Inflammatory macrophage treated with lipopolysaccharide for 1 hour (primary cell): ENCODE results near the gene LYPLA2.
A peak's percentile ranks its signal among the peaks of the same experiment; 100 is the strongest.
"Not testable (repeated sequence)": the region's sequence is repeated elsewhere in the genome, so short reads cannot be mapped to it uniquely, and the experiment has no call there.

Experiments
- DNase-seq, 2 donors: peaks; one replicate each; pipeline ENCODE4 v3.0.0-alpha.2; 2020 to 2022

The LYPLA2 gene

DNA sequence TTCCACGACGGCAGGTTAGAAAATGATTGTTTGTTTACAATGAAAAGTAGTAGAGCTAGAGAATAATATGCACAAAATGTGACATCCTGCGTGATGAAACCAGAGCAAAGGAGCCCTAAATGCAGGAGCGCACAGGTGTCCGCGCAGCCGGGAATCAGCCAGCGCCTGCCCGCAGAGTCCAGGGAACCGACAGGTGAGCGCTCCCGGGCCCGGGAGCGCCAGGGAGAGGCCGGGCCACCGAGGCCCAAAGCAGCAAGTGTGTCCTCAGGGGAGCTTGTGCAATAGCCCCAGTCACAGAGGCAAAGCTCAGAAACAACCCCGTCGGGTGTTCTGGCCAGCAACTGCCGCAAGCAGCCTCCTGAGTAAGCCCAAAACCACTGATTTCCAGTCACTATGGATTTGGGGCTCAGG, 10.4 kb downstream of the LYPLA2 start:
- DNase-seq, result no peak

DNA sequence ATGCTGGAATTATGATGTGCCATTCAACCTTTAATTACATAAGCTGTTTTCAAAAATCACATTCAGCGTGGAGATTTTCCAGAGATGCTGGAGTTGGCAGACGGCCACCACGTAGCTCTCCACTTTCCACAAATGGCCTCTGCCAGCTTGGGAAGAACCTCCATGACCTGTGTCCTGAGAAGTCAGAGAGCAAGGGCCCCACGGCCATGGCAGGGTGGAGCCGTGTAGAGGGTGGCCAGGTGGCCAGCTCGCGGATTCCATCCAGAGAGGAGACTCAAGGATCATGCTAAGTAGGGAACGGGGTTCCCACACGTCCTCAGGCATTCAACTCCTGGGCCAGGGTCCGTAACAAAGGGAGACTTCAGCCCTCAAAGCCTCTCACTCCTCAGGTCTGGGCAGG, 10.9 kb downstream of the LYPLA2 start:
- DNase-seq, result no peak

DNA sequence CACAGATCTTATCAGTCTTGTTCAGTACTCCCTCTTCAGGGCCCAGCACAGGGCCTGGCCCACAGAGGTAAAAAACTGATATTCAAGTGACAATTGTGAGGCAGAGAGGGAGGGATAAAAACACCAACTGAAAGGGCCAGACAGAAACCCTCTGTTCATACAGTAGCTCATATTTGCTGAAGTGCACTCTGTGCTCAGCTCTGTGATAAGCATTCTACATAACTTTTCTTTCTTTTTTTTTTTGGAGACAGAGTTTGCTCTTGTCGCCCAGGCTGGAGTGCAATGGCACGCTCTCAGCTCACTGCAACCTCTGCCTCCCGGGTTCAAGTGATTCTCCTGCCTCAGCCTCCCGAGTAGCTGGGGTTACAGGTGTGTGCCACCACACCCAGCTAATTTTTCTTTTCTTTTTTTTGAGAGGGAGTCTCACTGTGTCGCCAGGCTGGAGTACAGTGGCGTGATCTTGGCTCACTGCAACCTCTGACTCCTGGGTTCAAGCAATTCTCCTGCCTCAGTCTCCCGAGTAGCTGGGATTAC, 11.9 kb downstream of the LYPLA2 start:
- DNase-seq, result not testable (repeated sequence)

DNA sequence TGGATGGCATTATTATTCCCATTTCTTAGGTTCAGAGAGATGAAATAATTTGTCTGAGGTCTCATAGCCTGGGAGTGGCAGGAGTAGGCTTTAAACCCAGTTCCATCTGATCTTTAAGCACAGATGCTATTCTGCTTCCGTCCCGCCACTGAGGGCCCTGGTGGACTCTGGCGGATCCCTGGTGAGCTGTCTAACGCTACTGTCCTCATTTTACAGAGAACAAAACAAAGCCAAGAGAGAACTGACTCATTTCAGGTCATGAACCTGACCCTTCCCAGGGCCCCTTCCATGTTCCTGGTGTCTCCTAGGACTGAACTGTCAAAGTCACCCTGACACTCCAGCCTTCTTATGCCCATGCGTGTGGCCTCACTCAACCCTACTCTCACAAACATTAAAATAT, 12.7 kb downstream of the LYPLA2 start:
- DNase-seq, result no peak

DNA sequence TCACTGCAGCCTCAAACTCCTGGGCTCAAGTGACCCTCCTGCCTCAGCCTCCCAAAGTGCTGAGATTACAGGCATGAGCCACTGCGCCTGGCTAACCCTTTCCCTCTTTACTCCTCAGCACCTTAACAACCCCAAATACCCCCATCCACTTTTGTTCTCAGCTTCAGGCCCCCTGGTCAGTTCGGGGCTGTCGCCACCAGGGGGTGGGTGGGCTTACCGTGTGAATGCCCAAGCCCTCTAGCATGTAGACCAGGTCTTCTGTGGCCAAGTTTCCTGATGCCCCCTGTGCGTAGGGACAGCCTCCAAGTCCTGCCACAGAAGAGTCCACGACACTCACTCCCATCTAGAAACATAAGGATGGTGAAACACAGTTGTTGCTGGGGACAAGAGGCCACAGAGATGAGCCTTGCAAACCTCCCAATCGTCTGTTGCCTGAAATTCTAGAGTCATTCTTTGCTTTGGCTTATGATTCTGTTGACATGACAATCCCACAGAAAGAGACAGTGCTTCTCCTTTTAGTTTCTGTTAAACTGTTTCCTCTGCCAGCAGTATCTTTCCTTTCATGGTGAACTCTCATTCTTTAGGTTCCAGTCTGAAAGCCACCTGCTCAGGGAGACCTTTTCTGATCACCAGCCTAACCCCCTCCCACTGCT, 13.4 kb downstream of the LYPLA2 start:
- DNase-seq, result no peak

DNA sequence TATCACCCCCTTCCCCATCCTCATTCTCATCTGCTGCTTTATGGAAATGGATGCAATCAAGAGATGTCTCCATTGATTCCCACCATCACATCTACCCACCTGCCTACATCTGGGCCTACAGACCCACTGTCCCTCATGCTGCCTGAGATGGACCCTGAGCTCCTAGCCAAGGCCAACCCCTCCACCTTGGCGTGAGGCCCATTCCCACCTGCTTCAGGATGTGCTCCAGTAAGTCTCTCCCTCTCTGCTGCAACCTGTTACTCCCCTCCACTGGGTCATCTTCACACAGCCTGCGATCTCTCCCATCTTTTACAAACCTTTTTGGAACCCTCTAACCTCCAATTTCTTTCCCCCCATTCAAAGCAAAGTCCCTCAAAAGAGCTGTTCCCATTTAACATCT, 14.1 kb downstream of the LYPLA2 start:
- no peak for DNase-seq

DNA sequence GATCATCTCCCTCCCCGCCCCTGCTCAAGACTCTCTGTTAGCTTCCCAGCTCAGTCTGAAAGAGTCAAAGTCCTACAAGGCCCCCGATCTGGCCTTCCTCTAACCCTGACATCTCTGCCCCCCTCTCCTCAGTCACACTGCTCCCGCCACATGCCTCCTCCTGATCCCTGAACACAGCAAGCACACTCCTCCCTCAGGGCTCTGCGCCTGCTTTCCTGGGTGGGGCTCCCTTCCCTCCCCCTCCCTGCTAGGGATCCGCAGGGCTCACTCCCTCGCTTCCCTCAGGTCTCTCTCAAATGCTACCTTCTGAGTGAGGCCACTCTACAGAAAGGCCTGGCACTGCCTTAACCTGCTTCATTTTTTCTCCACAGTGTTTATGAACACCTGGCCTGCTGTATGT, 15.3 kb downstream of the LYPLA2 start:
- no peak for DNase-seq

DNA sequence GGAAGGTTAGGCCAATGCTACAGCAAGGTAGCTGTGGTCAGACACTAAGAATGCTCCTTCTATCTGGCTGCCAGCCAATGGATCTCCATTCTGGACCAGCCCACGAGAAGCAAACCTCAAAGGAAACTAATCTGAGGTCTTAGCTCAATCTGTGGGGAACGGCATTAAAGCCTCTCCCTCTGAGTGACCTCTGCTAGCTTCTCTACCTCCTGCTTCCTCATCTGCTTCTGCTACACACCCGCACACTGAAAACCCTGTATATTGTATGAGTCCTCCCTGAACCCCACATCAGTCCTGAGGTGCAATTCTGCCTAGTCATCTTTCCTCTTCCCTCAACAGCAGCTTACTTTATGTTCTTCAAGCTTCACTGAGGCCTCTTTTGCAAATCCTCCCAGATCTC, 16.5 kb downstream of the LYPLA2 start:
- no peak for DNase-seq

DNA sequence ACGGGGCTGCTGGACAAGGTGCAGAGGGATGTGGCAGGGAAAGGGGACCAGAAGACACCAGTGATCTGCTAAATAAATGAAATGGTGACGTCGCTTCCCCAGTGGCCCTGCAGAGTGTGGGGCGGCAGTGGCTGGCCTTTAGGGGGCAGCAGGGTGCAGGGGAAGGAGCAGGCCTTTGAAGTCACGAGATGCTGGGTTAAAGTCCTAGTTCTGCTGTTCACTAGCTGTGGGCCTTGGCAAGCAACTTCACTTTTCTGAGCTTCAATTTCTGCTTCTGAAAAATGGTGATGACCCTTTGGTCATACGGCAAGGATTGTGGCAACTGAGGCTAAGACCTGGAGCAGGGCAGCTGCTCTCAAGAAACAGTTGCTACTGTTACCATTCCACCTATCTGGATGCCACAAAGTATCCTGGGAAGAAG, 18.8 kb downstream of the LYPLA2 start:
- peak; percentile 84 to 94 for DNase-seq

DNA sequence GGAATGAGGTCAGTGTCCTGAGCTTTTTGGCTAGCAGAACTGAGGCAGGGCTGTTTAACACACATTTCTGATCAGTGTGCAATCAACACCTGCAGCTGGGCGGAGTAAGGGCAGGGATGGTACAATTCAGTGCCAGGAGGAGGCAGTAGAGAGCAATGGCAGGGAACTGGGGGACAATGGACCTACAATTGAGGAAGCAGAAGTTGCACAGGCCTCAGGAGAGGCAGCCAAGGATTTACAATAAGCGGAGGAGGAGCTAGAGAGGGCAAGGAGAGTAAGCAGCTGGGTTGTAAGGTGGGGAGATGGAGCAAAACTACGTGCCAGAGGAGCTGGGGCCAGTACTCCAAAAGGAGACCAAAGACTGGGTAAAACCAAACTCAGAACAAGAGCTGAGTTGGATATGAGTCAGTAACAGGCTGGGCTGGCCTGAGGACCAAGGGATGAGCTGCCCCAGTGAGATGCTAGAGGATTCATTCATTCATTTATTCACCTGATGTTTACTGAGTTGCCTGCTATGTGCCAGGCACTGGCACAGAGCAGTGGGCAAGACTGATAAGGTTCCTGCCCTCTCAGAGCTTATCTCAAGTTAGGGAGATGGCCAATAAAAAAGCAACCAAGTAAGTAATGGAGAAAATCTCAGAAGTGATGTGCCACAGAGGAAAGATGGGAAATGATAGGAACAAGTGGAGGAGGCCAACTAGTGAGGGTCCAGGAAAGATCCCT, 20.0 kb downstream of the LYPLA2 start:
- peak; percentile 79 to 94 for DNase-seq

DNA sequence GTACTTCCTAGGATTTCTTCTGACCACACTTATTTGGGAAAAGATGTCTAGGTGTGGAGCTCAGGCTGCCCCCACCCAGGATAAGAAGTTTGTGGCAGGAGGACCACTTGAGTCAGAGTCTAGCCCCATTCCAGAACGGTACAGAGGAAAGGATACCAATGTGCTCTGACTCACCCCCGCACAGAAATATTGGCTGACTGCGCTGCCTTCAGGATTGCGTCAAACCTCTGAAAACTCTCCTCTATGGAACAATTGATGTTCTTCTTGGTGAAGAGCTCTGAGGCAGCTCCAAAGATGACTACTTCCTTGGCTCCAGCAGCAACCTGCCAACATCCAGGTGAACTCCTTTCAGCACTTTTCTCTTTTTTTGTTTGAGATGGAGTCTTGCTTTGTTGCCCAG, 23.1 kb downstream of the LYPLA2 start:
- no peak for DNase-seq

DNA sequence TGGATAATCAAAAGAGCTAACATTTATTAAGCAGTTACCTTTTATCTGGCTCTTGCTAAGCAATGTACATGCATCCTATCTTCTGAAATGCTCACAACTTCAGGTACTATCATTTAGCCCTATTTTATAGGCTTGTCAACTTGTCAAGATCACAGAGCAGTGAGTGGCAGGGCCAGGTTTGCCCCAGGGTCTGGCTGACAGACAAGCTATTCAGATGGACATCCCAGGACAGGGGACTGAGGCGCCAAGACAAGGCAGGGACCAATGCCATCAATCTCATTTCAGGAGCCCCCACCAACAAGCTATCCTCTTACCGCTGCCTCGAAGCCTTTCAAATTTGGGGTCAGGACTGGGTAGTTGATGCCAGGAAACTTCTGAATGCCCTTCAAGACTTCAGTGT, 25.4 kb downstream of the LYPLA2 start:
- no peak for DNase-seq

DNA sequence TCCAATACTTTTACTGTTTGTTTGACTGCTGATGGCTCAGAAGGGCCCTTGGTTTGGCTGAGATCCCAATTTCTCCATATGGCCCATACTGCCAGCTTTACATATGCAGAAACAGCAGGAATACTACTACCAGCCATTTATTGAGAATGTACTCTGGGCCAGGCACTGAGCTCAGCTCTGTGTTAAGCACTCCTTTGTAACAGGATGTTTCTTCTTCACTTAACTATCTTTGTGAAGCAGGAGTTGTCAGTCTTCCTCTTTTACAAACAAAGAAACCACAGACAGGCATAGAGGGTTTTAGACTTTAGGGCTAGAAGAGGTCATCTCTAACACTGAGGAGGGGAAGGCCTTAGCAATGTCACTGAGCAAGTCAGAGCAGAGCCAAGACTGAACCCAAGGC, 26.0 kb downstream of the LYPLA2 start:
- no peak for DNase-seq

DNA sequence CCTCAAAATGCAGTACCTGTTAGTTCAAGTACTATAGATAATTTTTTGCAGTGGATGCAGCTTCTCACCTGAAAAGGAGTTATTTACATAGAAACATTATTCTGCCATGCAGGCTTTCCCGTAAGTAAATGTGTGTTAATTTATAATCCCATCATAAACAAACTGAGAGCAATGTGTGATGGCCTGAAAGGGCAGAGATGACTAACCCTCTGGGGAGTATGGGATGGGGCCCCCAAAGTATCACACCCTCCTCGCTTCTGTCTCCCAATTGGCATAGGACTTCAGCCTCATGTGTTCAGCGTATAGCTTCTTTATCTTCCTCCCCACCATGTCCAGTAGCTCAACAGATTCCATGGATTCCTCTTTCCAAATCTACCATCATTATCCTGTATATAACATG, 26.7 kb downstream of the LYPLA2 start:
- no peak for DNase-seq

DNA sequence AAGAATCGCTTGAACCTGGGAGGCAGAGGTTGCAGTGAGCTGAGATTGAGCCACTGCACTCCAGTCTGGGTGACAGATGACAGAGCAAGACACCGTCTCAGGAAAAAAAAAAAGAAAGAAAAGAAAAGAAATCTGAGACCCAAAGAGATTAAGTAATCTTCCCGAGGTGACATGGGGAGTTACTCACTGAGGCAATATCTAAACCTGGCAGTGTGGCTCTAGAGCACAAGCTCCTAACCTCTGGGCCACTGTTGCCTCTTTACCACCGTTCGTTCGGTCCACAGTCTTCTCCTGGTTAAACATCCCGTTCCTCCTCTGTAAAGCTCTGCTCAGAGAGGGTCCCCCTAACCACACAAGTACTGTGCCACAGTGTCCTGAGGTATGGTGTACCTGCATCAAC, 32.8 kb downstream of the LYPLA2 start:
- no peak for DNase-seq

DNA sequence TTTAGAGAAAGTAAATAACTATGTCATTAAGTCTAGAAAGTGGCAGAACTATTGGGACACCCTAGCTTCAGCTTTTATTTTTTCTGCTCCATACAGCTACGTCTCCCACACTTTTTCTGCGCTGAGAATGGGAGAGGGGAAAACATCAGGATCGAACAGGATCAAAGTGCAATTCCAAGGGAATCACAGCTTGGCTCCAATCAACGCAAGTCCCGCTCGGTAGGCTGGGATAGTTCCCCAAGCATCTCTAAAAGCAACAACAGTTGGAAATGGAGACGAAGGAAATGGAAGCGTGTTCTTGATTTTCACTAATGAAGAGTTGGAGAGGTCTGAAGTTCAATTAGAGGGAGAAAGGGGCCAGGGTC, 33.7 kb downstream of the LYPLA2 start:
- DNase-seq, result no peak

DNA sequence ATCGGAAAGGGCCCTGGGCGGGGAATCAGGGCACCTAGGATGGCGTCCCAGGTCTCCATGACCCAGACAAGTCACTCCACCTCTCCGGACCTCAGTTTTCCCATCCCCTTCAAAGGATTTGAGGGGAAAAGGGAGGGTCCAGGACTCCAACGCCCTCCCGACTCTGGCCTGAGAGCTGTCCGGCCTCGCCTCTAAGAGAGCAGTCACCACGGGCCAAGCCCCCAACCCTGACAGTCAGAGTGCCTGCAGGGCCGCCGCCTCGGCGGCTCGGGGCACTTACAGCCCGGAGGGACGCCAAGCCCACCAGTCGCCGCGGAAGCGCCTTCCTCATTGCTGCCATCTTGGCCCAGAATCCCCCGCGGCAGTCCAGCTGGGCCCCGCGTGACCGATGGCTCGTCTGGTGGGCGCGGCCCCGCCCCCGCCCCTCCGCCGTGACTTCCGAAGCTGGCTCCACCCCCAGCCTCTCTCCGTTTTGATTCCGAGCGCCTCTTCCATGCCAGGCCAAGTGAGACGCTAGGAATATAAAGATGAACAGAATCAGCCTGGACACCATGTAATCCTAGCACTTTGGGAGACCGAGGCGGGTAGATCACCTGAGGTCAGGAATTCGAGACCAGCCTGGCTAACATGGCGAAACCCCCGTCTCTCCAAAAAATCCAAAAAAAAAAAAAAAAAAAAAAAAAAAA, 34.3 kb downstream of the LYPLA2 start, which contains the start of gene HMGCL:
TSS of gene HMGCL (minus strand) at position 354 of the 686 bp plus-strand sequence. CDS start at position 340, 14 bp downstream.
- peak; percentile 88 to 94 for DNase-seq

DNA sequence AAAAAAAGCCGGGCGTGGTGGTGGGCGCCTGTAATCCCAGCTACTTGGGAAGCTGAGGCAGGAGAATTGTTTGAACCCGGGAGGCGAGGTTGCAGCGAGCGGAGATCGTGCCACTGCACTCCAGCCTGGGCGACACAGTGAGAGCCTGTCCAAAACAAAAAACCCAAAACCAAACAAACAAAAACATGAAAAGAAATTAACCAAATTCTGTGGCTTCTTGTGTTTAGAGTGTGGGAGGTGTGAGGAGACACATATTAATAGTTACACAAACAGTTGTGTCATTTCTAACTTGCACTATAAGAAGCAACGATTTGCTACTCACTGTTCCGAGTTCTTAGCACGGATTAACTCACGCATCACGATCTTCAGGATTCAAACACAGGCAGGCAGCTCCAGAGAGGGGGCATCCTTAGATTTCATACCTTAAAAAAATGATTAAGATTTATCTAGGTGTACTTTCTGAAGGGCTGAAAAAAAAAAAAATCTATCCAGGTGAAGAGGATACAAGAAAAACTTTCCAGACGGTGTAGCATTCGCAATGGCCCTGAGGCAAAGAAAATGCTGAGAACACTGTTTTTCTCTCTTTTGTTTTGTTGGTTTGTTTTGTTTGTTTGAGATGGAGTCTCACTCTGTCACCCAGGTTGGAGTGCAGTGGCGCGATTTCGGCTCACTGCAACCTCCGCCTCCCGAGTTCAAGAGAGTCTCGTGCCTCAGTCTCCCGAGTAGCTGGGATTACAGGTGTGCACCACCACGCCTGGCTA, 35.0 kb downstream of the LYPLA2 start:
- peak in 1 of 2 donors; percentile 30 for DNase-seq

DNA sequence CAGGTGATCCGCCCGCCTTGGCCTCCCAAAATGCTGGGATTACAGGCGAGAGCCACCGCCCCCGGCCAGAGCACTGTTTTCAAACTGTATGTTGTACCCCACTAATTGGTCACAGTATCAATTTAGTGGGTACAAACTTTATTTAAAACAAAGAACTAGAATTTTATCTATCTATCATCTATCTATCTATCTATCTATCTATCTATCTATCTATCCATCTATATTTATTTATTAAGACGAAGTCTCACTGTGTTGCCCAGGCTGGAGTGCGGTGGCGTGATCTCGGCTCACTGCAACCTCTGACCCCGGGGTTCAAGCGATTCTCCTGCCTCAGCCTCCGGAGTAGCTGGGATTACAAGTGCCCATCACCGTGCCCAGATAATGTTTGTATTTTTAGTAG, 35.6 kb downstream of the LYPLA2 start:
- DNase-seq, result not testable (repeated sequence)

DNA sequence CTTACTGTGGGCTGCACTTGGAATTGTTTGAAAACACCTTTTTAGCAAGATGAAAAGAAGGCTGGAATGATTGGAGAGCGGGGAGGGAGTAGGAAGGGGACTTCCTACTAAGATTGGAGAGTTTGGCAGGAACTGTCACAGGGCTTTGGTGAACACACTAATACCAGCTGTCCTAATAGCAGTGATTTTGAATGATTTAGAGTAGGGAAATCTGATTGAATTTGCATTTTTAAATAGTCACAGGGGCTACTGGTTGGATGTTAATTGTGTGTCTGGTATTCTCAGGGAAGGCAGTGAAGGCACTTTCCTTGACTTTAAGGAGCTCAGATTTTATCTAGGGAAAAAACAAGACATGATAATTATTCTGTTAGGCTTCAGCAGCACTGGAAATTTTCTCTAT, 36.8 kb downstream of the LYPLA2 start:
- no peak for DNase-seq

DNA sequence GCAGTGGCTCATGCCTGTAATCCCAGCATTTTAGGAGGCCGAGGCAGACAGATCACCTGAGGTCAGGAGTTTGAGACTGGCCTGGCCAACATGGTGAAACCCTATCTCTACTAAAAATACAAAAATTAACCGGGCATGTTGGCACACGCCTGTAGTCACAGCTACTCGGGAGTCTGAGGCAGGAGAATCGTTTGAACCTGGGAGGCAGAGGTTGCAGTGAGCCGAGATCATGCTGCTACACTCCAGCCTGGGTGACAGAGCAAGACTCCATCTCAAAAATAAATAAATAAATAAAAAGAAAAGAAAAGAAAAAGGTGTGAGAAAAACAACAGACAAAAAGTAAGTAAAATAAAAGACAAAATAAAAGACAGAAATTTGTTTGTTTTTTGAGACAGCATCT, 43.2 kb downstream of the LYPLA2 start:
- not testable (repeated sequence) for DNase-seq

DNA sequence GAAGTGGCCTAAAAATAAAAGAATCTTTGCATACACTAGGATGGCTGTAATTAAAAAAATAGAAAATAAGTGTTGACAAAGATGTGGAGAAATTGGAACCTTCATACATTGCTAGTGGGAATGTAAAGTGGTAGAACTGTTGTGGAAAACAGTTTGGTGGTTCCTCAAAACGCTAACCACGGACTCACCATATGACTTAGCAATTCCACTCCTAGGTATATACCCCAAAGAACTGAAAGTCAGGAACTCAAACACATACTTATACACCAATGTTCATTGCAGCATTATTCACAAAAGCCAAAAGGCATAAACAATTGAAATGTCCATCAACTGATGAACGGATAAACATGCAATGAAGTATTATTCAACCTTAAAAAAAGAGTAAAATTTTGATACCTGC, 45.1 kb downstream of the LYPLA2 start:
- no peak for DNase-seq

DNA sequence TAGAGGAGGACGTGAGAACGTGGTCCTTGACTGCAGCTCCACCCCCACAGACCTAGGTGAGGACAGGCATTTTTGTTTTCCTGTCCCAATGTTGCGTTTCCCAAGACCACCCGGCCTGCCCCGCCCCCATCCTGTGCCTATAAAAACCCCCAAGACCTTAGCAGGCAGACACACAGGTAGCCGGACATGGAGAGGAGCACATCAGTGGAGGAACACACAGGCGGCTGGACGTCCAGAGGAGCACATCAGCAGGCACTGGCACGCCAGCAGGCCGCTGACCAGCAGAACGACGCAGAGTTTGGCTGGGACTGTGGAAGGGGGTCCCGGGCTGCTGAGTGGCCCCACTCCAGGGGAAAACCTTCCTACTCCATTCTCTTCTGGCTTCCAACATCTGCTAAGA, 47.0 kb downstream of the LYPLA2 start:
- DNase-seq, result no peak
